Mucosa of rectum (tissue), 2 donors: ENCODE measurements around the gene NBPF1.
"Not testable (repeated sequence)": the region's sequence is repeated elsewhere in the genome, so short reads cannot be mapped to it uniquely, and the experiment has no call there.

Experiments
- H3K27ac ChIP-seq, 2 donors: one replicate each; pipeline ENCODE4 v1.7.0; 2013; ENCODE audit warnings: inconsistent platforms in 2 of 2, low read depth in 2 of 2, low read length in 2 of 2
- H3K27me3 ChIP-seq, 2 donors: one replicate each; pipeline ENCODE4 v1.7.0; 2013; ENCODE audit warnings: low read length in 2 of 2; ENCODE audit not compliant: control insufficient read depth in 2 of 2, insufficient read depth in 2 of 2
- H3K36me3 ChIP-seq, 2 donors: one replicate each; pipeline ENCODE4 v1.7.0; 2013; ENCODE audit warnings: low read length in 2 of 2; ENCODE audit not compliant: control insufficient read depth in 2 of 2, insufficient read depth in 2 of 2
- H3K4me1 ChIP-seq, 2 donors: one replicate each; pipeline ENCODE4 v1.7.0; 2013; ENCODE audit warnings: low read length in 2 of 2, mild to moderate bottlenecking in 1 of 2; ENCODE audit not compliant: control insufficient read depth in 2 of 2, insufficient read depth in 2 of 2
- H3K4me3 ChIP-seq, 2 donors: one replicate each; pipeline ENCODE4 v1.7.0; 2013; ENCODE audit warnings: low read length in 2 of 2
- H3K9ac ChIP-seq, 2 donors: one replicate each; pipeline ENCODE4 v1.7.0; 2013; ENCODE audit warnings: low read length in 2 of 2, low read depth in 1 of 2, mild to moderate bottlenecking in 1 of 2
- H3K9me3 ChIP-seq, 2 donors: one replicate each; pipeline ENCODE4 v1.7.0; 2013; ENCODE audit warnings: low read length in 2 of 2; ENCODE audit not compliant: control insufficient read depth in 2 of 2
- donor health status: healthy.
- donor health status: Normal muscosa, but diverticular disease.

NBPF1 gene

GRCh38 chr1:16612332-16613172, 812 bp downstream of the NBPF1 start:
- Histone ChIP-seq H3K9me3 (no peaks in the 10 kb centered on the region), H3K36me3 (peaks cover 8 to 11% of the 10 kb centered on the region in 2 donors), H3K27me3 (peaks cover 0 to 3% of the 10 kb centered on the region in 2 donors), H3K4me3 (peak overlapping the region; percentile 75 to 87), H3K27ac (peak overlapping the region; percentile 76 to 88), H3K4me1 (peaks cover 13 to 15% of the 10 kb centered on the region in 2 donors), H3K9ac (peak overlapping the region; percentile 26 to 80)

DNA sequence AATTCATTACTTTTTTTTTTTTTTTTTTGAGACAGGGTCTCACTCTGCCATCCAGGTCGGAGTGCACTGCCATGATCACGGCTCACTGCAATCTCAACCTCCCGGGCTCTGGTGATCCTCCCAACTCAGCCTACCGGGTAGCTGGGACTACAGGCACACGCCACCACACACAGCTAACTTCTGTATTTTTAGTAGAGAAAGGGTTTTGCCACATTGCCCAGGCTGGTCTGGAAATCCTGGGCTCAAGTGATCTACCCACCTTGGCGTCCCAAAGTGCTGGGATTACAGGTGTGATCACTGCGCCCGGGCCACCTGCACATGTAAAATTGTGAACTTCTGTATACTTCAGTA, 1.4 kb downstream of the NBPF1 start:
- H3K4me1 ChIP-seq: peaks cover 13 to 15% of the 10 kb centered on the region in 2 donors
- peak overlapping the region in 1 of 2 donors; percentile 88 for H3K27ac ChIP-seq
- H3K9ac ChIP-seq: peak overlapping the region; percentile 26 to 80
- peaks cover 13 to 16% of the 10 kb centered on the region in 2 donors for H3K36me3 ChIP-seq
- not testable (repeated sequence) for H3K27me3 ChIP-seq, H3K9me3 ChIP-seq
- peak overlapping the region; percentile 75 to 87 for H3K4me3 ChIP-seq

- not testable (repeated sequence) for H3K27ac ChIP-seq, H3K9ac ChIP-seq, H3K27me3 ChIP-seq, H3K9me3 ChIP-seq, H3K4me3 ChIP-seq
- peaks cover 21 to 24% of the 10 kb centered on the region in 2 donors for H3K36me3 ChIP-seq
- H3K4me1 ChIP-seq: peaks cover 13 to 15% of the 10 kb centered on the region in 2 donors
Observed at GRCh38 chr1:16611164-16611563, 2.2 kb downstream of the NBPF1 start.

GRCh38 chr1:16610553-16610952, 2.8 kb downstream of the NBPF1 start:
- Histone ChIP-seq H3K36me3 (peaks cover 22 to 30% of the 10 kb centered on the region in 2 donors), H3K4me1 (peaks cover 13 to 17% of the 10 kb centered on the region in 2 donors)
- not testable (repeated sequence) for H3K27me3 ChIP-seq, H3K9me3 ChIP-seq, H3K9ac ChIP-seq, H3K27ac ChIP-seq, H3K4me3 ChIP-seq

GRCh38 chr1:16609761-16610160, 3.6 kb downstream of the NBPF1 start:
- peaks cover 23 to 35% of the 10 kb centered on the region in 2 donors for H3K36me3 ChIP-seq
- peaks cover 18 to 21% of the 10 kb centered on the region in 2 donors for H3K4me1 ChIP-seq
- not testable (repeated sequence) for H3K9me3 ChIP-seq, H3K27ac ChIP-seq, H3K9ac ChIP-seq, H3K27me3 ChIP-seq, H3K4me3 ChIP-seq

DNA sequence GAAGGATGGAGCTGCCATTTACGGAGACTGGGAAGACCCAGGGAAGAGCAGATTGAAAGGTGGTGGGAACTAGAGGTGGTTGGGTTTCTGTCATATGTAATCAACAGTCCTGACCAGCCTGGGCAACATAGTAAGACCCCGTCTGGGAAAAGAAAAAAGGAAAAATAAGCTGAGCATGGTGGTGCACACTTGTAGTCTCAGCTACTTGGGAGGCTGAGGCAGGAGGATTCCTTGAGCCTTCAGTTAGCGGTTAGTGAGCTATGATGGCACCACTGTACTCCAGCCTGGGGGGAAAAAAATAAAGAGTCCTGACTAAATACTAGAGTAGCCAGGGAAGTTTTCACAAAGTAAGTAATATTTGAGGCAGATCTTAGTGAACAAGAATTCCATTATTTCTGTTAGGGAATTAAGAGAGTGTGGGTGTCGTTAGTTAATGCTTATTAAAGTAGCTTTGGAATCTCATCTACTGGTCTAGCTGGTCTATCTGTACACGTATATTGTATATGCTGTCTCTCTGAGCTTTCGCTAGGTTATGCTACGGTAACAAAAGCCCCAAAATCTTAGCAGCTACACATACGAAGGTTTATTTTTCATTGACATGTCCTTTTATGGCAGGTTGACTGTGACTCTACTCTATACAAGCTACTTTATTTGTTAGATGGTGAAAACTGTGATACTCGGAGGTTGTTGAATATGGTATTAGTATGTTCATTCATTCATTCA, 4.4 kb downstream of the NBPF1 start:
- H3K27me3 ChIP-seq: no peaks in the 10 kb centered on the region
- H3K9me3 ChIP-seq: no peaks in the 10 kb centered on the region
- no peak overlapping the region for H3K4me3 ChIP-seq
- peaks cover 20 to 24% of the 10 kb centered on the region in 2 donors for H3K4me1 ChIP-seq
- peaks cover 23 to 37% of the 10 kb centered on the region in 2 donors for H3K36me3 ChIP-seq
- no peak overlapping the region for H3K9ac ChIP-seq
- H3K27ac ChIP-seq: no peak overlapping the region

DNA sequence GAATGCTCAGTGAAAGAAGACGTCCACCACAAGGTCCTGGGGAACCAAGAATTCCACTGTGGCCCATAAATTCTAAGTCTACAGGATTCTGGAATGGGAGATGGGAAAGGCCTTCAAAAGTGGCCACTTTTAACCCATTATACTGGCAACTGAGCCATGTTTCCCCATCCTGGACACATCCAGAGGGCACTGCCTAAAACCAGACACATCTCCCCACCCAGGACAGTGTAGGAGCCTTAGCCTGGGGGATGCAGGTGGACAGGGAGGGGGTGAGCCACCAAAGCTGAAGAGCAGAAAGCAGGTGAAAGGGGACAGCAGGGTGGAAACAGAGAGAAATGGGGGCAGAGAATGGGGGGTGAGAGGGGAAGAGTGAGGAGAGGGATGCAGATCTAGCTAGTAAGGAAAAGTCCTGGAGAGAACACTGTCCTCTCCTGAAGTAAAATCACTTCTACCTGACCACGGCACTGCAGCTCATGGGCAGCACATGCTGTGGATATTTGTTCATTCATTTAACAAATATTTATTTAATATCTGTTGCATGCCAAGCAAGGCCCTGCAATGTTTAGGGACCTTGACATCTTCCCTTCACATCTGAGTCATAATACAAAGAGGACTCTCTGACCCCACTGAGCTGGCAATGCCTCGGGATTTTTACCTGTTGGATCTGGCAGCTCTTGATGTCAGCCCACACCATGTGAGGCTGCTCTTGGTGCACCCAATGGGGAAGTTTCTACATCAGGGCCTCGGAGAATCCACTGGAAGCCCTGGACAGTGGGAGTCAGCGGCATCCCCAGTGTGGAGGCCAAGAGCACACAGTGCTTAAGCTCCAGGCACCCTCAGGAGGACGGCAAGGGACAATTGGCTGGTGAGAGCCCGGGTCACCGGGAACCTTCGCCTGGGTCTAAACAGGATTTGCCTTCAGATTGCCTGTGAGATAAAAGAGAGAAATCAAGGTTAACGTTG, 5.2 kb downstream of the NBPF1 start:
- peaks cover 23 to 37% of the 10 kb centered on the region in 2 donors for H3K36me3 ChIP-seq
- not testable (repeated sequence) for H3K27me3 ChIP-seq, H3K9me3 ChIP-seq, H3K9ac ChIP-seq, H3K4me3 ChIP-seq, H3K27ac ChIP-seq
- peaks cover 17 to 19% of the 10 kb centered on the region in 2 donors for H3K4me1 ChIP-seq

DNA sequence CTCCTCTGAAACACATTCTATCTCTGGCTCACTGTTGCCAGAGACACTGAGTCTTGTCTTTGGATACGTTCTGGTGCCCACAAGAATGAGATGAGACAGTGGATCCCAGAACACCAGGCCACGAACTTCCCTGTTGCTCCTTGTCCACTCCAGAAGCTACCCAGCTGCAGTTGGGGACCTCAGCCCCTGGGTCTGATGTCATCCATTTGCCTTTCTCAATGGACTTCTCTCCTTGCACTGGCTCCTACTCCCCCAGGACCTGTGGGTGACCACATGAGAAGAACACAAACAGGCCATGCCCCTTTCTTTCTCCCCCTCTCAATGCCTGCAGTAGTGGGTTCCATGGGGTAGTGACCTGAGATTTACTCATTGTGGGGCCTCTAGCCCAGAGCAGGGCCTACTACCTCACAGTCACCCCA, 5.9 kb downstream of the NBPF1 start:
- H3K9ac ChIP-seq: no peak overlapping the region
- H3K27ac ChIP-seq: no peak overlapping the region
- no peaks in the 10 kb centered on the region for H3K27me3 ChIP-seq
- no peak overlapping the region for H3K4me3 ChIP-seq
- H3K4me1 ChIP-seq: peaks cover 14% of the 10 kb centered on the region in 2 donors
- peaks cover 23 to 37% of the 10 kb centered on the region in 2 donors for H3K36me3 ChIP-seq
- H3K9me3 ChIP-seq: no peaks in the 10 kb centered on the region

DNA sequence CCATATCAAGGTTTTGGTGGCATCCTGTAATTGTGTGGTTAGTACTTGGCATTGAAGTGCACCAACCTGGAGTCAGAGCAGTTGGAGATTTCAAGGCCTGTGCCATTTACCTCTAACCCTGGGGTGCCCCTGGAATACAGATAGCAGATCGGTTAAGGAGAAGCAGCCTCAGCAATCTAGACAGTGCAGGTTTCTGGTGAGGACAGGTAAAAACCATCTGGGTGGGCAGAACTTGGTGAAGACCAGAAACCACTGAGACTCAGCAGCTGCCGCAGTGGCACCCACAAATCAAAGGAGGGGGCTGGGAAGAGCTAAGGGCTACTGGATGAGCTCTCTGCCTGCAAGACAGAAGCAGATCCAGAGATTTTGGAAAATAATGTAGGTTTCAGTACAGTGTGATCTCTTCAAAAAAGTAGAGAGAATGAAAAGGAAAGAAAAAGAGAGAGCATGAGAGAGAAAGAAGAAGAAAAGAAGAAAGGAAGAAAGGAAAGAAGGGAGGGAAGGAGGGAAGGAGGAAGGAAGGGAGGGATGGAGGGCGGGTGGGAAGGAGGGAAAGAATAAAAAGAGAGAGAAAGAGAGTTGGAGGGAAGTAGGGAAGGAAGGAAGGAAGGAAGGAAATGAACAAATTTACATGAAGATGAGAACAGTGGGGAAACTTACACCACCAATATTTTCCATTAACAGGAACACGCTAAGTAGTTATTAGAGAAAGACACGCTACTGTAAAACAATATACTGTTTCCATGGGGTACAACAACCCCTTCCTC, 6.5 kb downstream of the NBPF1 start:
- not testable (repeated sequence) for H3K4me1 ChIP-seq, H3K27ac ChIP-seq, H3K4me3 ChIP-seq, H3K9ac ChIP-seq, H3K9me3 ChIP-seq, H3K27me3 ChIP-seq
- H3K36me3 ChIP-seq: peaks cover 23 to 37% of the 10 kb centered on the region in 2 donors
